Nephron (organoid): ENCODE measurements around the gene EHBP1L1.

ENCODE experiments used
- H3K27ac Mint-ChIP-seq, 3 experiments: 2 replicates each; pipeline ENCODE4 v1.8.0; 2020; ENCODE audit warnings: mixed read lengths in 3 of 3, mild to moderate bottlenecking in 2 of 3, moderate library complexity in 1 of 3
- H3K27me3 Mint-ChIP-seq: 2 replicates; pipeline ENCODE4 v1.8.0; 2021; ENCODE audit warnings: low read depth, mild to moderate bottlenecking, moderate library complexity, mixed read lengths
- H3K36me3 Mint-ChIP-seq: 2 replicates; pipeline ENCODE4 v1.8.0; 2020; ENCODE audit warnings: low read depth, mixed read lengths
- H3K4me1 Mint-ChIP-seq: 2 replicates; pipeline ENCODE4 v1.8.0; 2020; ENCODE audit warnings: mixed read lengths
- H3K4me3 Mint-ChIP-seq, 3 experiments: 2 replicates each; pipeline ENCODE4 v1.8.0; 2020; ENCODE audit warnings: mild to moderate bottlenecking in 3 of 3, mixed read lengths in 3 of 3, moderate library complexity in 2 of 3
- H3K9me3 Mint-ChIP-seq: 2 replicates; pipeline ENCODE4 v1.8.0; 2020; ENCODE audit warnings: mixed read lengths
- TF ChIP-seq, protein P1 (sequence below), 3 experiments: fragments of 200-600 bp; sonication (generic); IDR thresholded peaks; one replicate each; pipeline ENCODE4 v1.5.0; 2021; ENCODE audit warnings: antibody characterized with exemption in 3 of 3; ENCODE audit not compliant: unreplicated experiment in 3 of 3

The EHBP1L1 gene

DNA sequence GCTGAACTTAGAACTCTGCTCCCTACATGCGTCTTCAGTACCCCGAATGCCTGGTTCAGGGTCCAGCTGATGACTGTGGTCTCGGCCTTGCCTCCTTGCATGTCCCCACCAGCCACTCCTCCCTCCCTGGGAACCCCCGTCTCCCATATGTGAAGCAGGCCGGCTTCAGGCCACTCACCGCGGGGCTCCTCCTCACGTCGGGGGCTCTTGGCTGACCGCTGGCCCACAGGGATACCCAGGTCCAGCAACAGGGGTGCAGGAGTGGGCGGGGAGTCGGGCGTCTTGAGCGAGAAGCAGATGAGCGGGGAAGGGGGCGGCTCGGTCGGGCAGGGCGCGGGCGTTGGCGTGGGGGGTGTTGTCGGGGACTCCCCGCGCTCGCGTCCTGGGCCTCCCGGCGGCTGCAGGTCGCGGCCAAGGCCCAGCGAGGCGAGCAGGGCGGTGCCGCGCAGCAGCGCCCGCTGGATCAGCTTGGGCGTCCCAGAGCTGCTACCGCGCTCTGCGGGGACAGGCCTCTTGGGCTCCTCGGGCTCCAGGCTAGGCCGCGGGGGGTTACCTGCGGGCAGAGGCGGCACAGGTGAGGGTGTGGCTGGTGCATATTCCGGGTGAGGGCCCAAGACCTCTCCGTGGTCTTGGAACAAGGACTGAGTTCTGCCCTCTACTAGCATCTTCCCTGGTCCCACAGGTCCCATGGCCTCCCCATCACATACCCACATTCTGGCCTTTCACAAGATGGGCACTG lies 23.5 kb downstream of the EHBP1L1 start:
- Mint-ChIP-seq H3K9me3 (no peaks in the 10 kb centered on the region), H3K4me3 (no peak overlapping the region), H3K36me3 (peaks cover 30% of the 10 kb centered on the region), H3K27me3 (peaks cover 7% of the 10 kb centered on the region), H3K4me1 (peaks cover 12% of the 10 kb centered on the region), H3K27ac (no peak overlapping the region)
- TF ChIP-seq, protein P1, sequence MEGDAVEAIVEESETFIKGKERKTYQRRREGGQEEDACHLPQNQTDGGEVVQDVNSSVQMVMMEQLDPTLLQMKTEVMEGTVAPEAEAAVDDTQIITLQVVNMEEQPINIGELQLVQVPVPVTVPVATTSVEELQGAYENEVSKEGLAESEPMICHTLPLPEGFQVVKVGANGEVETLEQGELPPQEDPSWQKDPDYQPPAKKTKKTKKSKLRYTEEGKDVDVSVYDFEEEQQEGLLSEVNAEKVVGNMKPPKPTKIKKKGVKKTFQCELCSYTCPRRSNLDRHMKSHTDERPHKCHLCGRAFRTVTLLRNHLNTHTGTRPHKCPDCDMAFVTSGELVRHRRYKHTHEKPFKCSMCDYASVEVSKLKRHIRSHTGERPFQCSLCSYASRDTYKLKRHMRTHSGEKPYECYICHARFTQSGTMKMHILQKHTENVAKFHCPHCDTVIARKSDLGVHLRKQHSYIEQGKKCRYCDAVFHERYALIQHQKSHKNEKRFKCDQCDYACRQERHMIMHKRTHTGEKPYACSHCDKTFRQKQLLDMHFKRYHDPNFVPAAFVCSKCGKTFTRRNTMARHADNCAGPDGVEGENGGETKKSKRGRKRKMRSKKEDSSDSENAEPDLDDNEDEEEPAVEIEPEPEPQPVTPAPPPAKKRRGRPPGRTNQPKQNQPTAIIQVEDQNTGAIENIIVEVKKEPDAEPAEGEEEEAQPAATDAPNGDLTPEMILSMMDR (IDR thresholded peaks at IDR 0.05; ENCODE audit: unreplicated experiment in 3 of 3): no peak

DNA sequence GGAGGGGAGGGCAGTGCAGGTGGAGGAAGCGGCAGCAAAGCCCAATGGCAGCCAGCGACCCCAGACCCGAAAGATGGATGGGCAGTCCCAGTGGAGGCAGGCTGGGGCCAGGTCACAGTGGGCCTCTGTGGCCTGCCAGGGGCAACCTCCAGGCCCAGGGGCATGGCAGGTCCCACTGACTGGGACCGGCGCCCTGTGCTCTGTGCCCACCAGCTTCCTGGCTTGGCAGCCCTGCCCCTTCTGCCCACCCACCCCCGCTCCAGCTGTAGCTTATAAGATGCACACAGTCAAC lies 24.0 kb downstream of the EHBP1L1 start:
- Mint-ChIP-seq H3K27ac (no peak overlapping the region), H3K4me3 (no peak overlapping the region), H3K9me3 (no peaks in the 10 kb centered on the region), H3K36me3 (peaks cover 31% of the 10 kb centered on the region), H3K4me1 (peaks cover 13% of the 10 kb centered on the region), H3K27me3 (peaks cover 5% of the 10 kb centered on the region)
- TF ChIP-seq, protein P1 (IDR thresholded peaks at IDR 0.05; ENCODE audit: unreplicated experiment in 3 of 3): no peak

DNA sequence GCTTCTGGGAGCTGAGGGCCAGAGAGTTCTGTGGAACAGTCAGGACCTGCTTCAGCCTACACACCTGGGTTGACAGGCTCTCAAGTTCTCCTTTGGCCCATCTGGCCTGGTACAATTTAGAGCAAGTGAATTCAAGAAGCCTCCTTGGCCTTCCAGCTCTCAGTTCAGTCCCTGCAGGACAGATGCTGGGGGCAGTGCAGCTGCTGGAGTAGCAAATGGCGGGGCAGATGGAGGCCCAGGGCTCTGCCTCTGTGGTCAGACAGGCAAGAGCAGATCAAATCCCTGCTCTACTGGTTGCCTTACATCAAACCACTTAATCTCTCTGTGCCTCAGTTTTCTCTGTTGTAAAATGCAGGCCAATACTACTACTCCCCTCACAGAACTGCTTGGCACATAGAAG lies 28.4 kb downstream of the EHBP1L1 start:
- no peaks in the 10 kb centered on the region for H3K9me3 Mint-ChIP-seq
- no peak overlapping the region for H3K27ac Mint-ChIP-seq
- H3K4me3 Mint-ChIP-seq: no peak overlapping the region
- H3K4me1 Mint-ChIP-seq: peaks cover 17% of the 10 kb centered on the region
- H3K27me3 Mint-ChIP-seq: no peaks in the 10 kb centered on the region
- TF ChIP-seq, protein P1 (IDR thresholded peaks at IDR 0.05; ENCODE audit: unreplicated experiment in 3 of 3): no peak
- H3K36me3 Mint-ChIP-seq: peaks cover 36% of the 10 kb centered on the region

DNA sequence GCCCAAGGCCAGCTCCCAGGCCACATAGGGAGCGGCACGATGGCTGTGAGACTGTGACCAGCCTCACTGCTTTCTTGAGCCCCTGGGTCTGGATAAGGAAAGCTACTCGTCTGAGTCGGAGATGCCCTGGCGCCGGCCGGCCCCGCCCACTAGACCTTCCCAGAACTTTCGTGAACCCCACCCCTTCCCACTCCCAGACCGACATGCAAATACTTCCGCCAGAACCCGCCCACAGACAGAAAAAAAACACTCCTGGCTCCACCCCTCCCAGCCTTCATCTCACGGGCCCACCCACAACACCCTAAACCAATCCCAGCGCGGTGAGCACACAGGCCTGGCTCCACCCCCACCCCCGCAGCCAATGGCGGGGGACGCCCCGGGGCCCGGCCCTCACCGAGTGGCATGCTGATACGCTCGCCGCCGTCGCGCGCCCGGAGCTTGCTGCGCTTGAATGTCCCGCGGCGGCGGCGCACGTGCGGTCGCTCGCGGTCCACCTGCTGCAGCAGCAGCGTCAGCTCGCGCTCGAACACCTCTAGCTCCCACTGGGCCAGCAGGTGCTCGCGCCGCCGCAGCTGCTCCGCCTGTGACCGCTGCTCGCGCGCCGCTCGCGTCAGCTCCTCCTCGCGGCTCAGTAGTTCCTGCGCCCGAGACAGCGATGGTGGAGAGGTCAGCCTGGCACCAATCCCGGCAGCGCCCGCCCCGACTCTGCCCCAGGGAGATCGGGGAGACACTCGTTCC lies 31.2 kb downstream of the EHBP1L1 start:
- H3K27me3 Mint-ChIP-seq: no peaks in the 10 kb centered on the region
- peaks cover 41% of the 10 kb centered on the region for H3K36me3 Mint-ChIP-seq
- peaks cover 36% of the 10 kb centered on the region for H3K4me1 Mint-ChIP-seq
- peak overlapping the region in 1 of 3 experiments; percentile 19 for H3K27ac Mint-ChIP-seq
- no peaks in the 10 kb centered on the region for H3K9me3 Mint-ChIP-seq
- TF ChIP-seq, protein P1 (IDR thresholded peaks at IDR 0.05; ENCODE audit: unreplicated experiment in 3 of 3): no peak
- H3K4me3 Mint-ChIP-seq: peak overlapping the region; percentile 53 to 60 (median 58)

DNA sequence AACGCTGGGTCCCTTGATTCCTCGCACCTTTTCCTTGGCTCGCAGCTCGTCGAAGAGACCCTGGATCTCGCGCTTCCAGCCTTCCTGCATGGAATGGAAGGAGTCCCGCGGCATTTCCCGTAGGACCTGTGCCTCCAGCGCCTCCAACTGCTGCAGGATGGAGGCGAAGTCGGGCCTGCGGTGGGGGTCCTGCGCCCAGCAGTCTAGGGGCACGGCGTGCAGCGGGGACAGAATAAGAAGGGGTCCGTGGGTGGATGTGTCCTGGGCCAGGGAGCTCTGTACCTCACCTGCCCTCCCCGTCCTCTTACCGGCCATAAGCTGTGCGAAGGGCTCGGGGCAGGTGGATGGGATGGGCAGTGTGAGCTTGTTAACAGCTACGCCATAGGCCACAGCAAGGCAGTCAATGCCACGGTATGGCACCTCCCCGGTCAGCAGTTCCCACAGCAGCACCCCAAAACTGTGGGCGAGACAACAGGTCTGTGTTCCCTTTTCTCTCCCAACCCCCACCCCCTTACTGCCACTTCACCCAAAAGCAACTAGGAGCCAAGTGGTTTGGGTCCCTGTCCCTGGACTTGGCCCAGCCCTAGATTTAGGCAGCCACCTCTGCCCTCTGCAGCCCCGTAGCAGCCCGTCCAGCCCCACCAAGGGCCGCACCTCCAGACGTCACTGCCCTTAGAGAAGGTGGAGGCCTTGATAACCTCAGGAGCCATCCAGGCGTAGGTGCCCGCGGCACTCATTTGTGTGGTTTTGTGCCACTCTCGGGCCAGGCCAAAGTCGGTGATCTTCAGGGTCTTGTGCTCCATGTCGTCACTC lies 32.0 kb downstream of the EHBP1L1 start:
- no peaks in the 10 kb centered on the region for H3K27me3 Mint-ChIP-seq
- no peak overlapping the region for H3K27ac Mint-ChIP-seq
- H3K36me3 Mint-ChIP-seq: peaks cover 42% of the 10 kb centered on the region
- TF ChIP-seq, protein P1 (IDR thresholded peaks at IDR 0.05; ENCODE audit: unreplicated experiment in 3 of 3): no peak
- no peaks in the 10 kb centered on the region for H3K9me3 Mint-ChIP-seq
- H3K4me3 Mint-ChIP-seq: peak overlapping the region; percentile 21 to 48 (median 41)
- H3K4me1 Mint-ChIP-seq: peaks cover 42% of the 10 kb centered on the region
